ENCODE measurements around the gene HECTD4. TPM values are rescaled to one million over a fixed set of nuclear protein-coding genes. Genes with fewer than 3 reads are reported as not detected.

HECTD4 gene
- total and polyA plus RNA-seq, 2 of the 4 experiments (the other 2 are of a cell fraction), result 12.9 to 13.0 TPM

DNA sequence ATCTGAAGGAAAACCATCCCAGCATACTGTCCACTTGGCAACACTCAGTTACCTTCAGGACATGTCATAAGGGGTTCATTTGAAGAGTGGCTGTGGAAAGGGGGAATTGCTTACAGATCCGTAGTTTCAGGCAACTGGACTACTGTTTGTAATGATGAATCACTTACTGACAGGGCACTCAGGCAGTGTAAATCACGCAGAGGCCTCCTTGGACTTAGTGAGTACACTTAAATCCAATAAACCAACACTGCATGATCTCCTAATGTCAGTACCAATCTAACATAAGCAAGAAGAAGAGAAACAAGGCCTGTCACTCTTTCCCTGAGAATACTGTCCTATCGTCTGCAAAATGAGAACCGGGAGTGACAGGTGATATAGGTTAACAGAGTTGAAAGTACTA lies 152.1 kb downstream of the HECTD4 start:
- H2BK5ac ChIP-seq (ENCODE audit: low read depth, low read length, poor library complexity, severe bottlenecking), result no peak overlapping the region
- H3K9me1 ChIP-seq (ENCODE audit: insufficient read depth, low read length), result peaks cover 3% of the 10 kb centered on the region; the same call in 1 of the 2 replicates
- no peak for TF ChIP-seq CEBPB (IDR thresholded peaks at IDR 0.05; ENCODE audit: low read depth, low read length)
- TF ChIP-seq, protein P1, sequence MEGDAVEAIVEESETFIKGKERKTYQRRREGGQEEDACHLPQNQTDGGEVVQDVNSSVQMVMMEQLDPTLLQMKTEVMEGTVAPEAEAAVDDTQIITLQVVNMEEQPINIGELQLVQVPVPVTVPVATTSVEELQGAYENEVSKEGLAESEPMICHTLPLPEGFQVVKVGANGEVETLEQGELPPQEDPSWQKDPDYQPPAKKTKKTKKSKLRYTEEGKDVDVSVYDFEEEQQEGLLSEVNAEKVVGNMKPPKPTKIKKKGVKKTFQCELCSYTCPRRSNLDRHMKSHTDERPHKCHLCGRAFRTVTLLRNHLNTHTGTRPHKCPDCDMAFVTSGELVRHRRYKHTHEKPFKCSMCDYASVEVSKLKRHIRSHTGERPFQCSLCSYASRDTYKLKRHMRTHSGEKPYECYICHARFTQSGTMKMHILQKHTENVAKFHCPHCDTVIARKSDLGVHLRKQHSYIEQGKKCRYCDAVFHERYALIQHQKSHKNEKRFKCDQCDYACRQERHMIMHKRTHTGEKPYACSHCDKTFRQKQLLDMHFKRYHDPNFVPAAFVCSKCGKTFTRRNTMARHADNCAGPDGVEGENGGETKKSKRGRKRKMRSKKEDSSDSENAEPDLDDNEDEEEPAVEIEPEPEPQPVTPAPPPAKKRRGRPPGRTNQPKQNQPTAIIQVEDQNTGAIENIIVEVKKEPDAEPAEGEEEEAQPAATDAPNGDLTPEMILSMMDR (conservative IDR thresholded peaks at IDR 0.05; ENCODE audit: low read depth, low read length), result no peak
- TF ChIP-seq NFE2L2 (IDR thresholded peaks at IDR 0.05; ENCODE audit: low read depth, low read length), result no peak
- no peak for TF ChIP-seq SMC3 (IDR thresholded peaks at IDR 0.05; ENCODE audit: low read depth, low read length)
- no peak for TF ChIP-seq BHLHE40 (IDR thresholded peaks at IDR 0.05; ENCODE audit: low read depth, low read length)
- TF ChIP-seq RCOR1 (IDR thresholded peaks at IDR 0.05; ENCODE audit: insufficient replicate concordance, low read length), result no peak
- no peak for TF ChIP-seq CHD1 (IDR thresholded peaks at IDR 0.05; ENCODE audit: low read depth, low read length)
- no peak for TF ChIP-seq POLR2A (IDR thresholded peaks at IDR 0.05; ENCODE audit: low read depth, low read length)
- TF ChIP-seq RFX5 (IDR thresholded peaks at IDR 0.05; ENCODE audit: low read depth, low read length), result no peak
- TF ChIP-seq, protein P2, sequence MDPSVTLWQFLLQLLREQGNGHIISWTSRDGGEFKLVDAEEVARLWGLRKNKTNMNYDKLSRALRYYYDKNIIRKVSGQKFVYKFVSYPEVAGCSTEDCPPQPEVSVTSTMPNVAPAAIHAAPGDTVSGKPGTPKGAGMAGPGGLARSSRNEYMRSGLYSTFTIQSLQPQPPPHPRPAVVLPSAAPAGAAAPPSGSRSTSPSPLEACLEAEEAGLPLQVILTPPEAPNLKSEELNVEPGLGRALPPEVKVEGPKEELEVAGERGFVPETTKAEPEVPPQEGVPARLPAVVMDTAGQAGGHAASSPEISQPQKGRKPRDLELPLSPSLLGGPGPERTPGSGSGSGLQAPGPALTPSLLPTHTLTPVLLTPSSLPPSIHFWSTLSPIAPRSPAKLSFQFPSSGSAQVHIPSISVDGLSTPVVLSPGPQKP (IDR thresholded peaks at IDR 0.05; ENCODE audit: borderline replicate concordance, low read depth, low read length), result no peak
- no peak for TF ChIP-seq MXI1 (IDR thresholded peaks at IDR 0.05; ENCODE audit: borderline replicate concordance, low read depth, low read length)
- TF ChIP-seq, protein P3, sequence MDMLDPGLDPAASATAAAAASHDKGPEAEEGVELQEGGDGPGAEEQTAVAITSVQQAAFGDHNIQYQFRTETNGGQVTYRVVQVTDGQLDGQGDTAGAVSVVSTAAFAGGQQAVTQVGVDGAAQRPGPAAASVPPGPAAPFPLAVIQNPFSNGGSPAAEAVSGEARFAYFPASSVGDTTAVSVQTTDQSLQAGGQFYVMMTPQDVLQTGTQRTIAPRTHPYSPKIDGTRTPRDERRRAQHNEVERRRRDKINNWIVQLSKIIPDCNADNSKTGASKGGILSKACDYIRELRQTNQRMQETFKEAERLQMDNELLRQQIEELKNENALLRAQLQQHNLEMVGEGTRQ (IDR thresholded peaks at IDR 0.05; ENCODE audit: low read depth, low read length), result no peak
- no peak for TF ChIP-seq FOS (IDR thresholded peaks at IDR 0.05; ENCODE audit: low read depth, low read length)
- no peak for TF ChIP-seq MAFK (IDR thresholded peaks at IDR 0.05; ENCODE audit: low read depth, low read length)
- no peak overlapping the region for H2AK9ac ChIP-seq (replicated peaks; ENCODE audit: low read depth, low read length, poor library complexity)
- no peak overlapping the region for H2AFZ ChIP-seq (replicated peaks; ENCODE audit: low read length, poor library complexity)
- H4K5ac ChIP-seq (ENCODE audit: low read depth, low read length), result no peak overlapping the region
- peaks cover 47% of the 10 kb centered on the region for H3K36me3 ChIP-seq (ENCODE audit: control insufficient read depth, insufficient read depth, low read length)
- CTCF ChIA-PET, result no interaction called here
- H3K9ac ChIP-seq (ENCODE audit: low read depth, low read length), result no peak overlapping the region
- no peak overlapping the region for H3K23ac ChIP-seq (ENCODE audit: low read depth, low read length)
- DNase-seq (no peak), ATAC-seq (ENCODE audit: low read depth) (no peak)
- no peak overlapping the region for H3K4me3 ChIP-seq (ENCODE audit: insufficient read depth, low read depth, low read length)
- no peaks in the 10 kb centered on the region for H3K4me1 ChIP-seq (ENCODE audit: control insufficient read depth, insufficient read depth, low read length)
- no TSS peak for BruUV-seq (replicated peaks)
- POLR2A ChIA-PET (ENCODE audit: unreplicated experiment), result no interaction called here
- no peaks in the 10 kb centered on the region for H3K27me3 ChIP-seq (ENCODE audit: control insufficient read depth, insufficient read depth, low read length)
- H3K4me2 ChIP-seq (ENCODE audit: low read depth, low read length), result no peak overlapping the region
- dilution Hi-C loops (cut with HindIII; ENCODE audit: low sequenced_read_pairs, unreplicated experiment), result no loop called here
- no peak overlapping the region for H3K27ac ChIP-seq (ENCODE audit: insufficient read depth, low read length)
- no peak overlapping the region for H3K18ac ChIP-seq (ENCODE audit: low read depth, low read length)
- H2BK120ac ChIP-seq (ENCODE audit: low read depth, low read length), result no peak overlapping the region
- H2AK5ac ChIP-seq (ENCODE audit: low read depth, low read length), result no peak overlapping the region
- no peak overlapping the region for H2BK15ac ChIP-seq (ENCODE audit: low read depth, low read length)
- no peak overlapping the region for H2BK20ac ChIP-seq (ENCODE audit: low read depth, low read length)
- H4K91ac ChIP-seq (ENCODE audit: insufficient read depth, low read depth, low read length), result no peak overlapping the region
- no peak overlapping the region for H3K4ac ChIP-seq (ENCODE audit: low read depth, low read length)
- no peak overlapping the region for H4K8ac ChIP-seq (ENCODE audit: low read depth in 2 of 2, low read length in 2 of 2)
- in situ Hi-C loops (cut with MboI; ENCODE audit: low sequenced_read_pairs), result no loop called here
- no CpG with 5 or more reads among the region's 4 CpGs for WGBS, 2 experiments (ENCODE audit: extremely low coverage in 2 of 2, insufficient read length in 1 of 2)
- no peak overlapping the region for H3K56ac ChIP-seq (ENCODE audit: extremely low read depth, insufficient read depth, low read length)
- intact Hi-C loops (cut with micrococcal nuclease), result no loop called here
- H3K14ac ChIP-seq (replicated peaks; ENCODE audit: low read depth, low read length), result no peak overlapping the region
- no peaks in the 10 kb centered on the region for H3K9me3 ChIP-seq (ENCODE audit: control insufficient read depth, insufficient read depth, low read length)
- H4K20me1 ChIP-seq (ENCODE audit: insufficient read depth, low read length), result no peaks in the 10 kb centered on the region
- H3K79me1 ChIP-seq (ENCODE audit: low read depth in 1 of 2, low read length in 2 of 2), result no peaks in the 10 kb centered on the region

All from IMR-90 (cell line).